Astrocyte of the cerebellum (primary cell): Measurements from ENCODE around the gene MASP2.
"Not testable (repeated sequence)": the region's sequence is repeated elsewhere in the genome, so short reads cannot be mapped to it uniquely, and the experiment has no call there.

Experiments used
- DNase-seq: peaks from one replicate; pipeline ENCODE4 v3.0.0-alpha.2; 2011; ENCODE audit warnings: low read depth
- H3K4me3 ChIP-seq: 2 replicates; pipeline ENCODE4 v1.5.1; 2011; ENCODE audit warnings: mild to moderate bottlenecking, low read depth, low read length, moderate library complexity
- CTCF ChIP-seq: IDR thresholded peaks from 2 replicates; pipeline ENCODE4 v1.5.1; 2012; ENCODE audit warnings: low read length, low read depth, moderate library complexity, mild to moderate bottlenecking; ENCODE audit errors: missing control alignments
- in situ Hi-C: cut with HindIII; loops from 2 replicates; pipeline ENCODE4 v1.10.0; 2017; ENCODE audit warnings: low sequenced_read_pairs

MASP2 gene

GRCh38 chr1:11037740-11038182 is 9.3 kb downstream of the MASP2 start:
- peak; percentile 83 for DNase-seq
- no peak overlapping the region for H3K4me3 ChIP-seq
- in situ Hi-C loops: no loop called here
- TF ChIP-seq CTCF: peak; percentile 95

- H3K4me3 ChIP-seq, DNase-seq, in situ Hi-C loops: not testable (repeated sequence)
Observed at GRCh38 chr1:11037019-11037739, 9.9 kb downstream of the MASP2 start.

- in situ Hi-C loops: no loop called here
- no peak overlapping the region for H3K4me3 ChIP-seq
- no peak for DNase-seq
- no peak for TF ChIP-seq CTCF
Observed at GRCh38 chr1:11031624-11032262, 15.3 kb downstream of the MASP2 start.

- DNase-seq: no peak
- no peak for TF ChIP-seq CTCF
- in situ Hi-C loops: no loop called here
- no peak overlapping the region for H3K4me3 ChIP-seq
Observed at GRCh38 chr1:11030865-11031264, 16.2 kb downstream of the MASP2 start.

- in situ Hi-C loops: no loop called here
- no peak for DNase-seq
Observed at GRCh38 chr1:11028018-11028417, 19.0 kb downstream of the MASP2 start.

GRCh38 chr1:11027316-11027715 is 19.7 kb downstream of the MASP2 start:
- DNase-seq: no peak
- H3K4me3 ChIP-seq: no peak overlapping the region
- no peak for TF ChIP-seq CTCF
- in situ Hi-C loops: no loop called here

More at GRCh38 chr1:11028018-11028417, 19.0 kb downstream of the MASP2 start:
- no peak for TF ChIP-seq CTCF
- no peak overlapping the region for H3K4me3 ChIP-seq

GRCh38 chr1:11026903-11027302 is 20.1 kb downstream of the MASP2 start:
- in situ Hi-C loops: no loop called here
- no peak for TF ChIP-seq CTCF
- DNase-seq: no peak

More at GRCh38 chr1:11026903-11027302, 20.1 kb downstream of the MASP2 start:
- no peak overlapping the region for H3K4me3 ChIP-seq
